NB4 (cell line): ENCODE results near the gene CCDC57.
A peak's percentile ranks its signal among the peaks of the same experiment; 100 is the strongest.

ENCODE experiments used
- DNase-seq: peaks from one replicate; pipeline ENCODE4 v3.0.0; 2010; ENCODE audit warnings: low read depth
- H3K4me3 ChIP-seq: one replicate; pipeline ENCODE4 v1.5.1; 2011; ENCODE audit warnings: mild to moderate bottlenecking, low read depth, low read length, moderate library complexity
- CTCF ChIP-seq: IDR thresholded peaks from one replicate; pipeline ENCODE4 v1.5.1; 2012; ENCODE audit warnings: low read depth, low read length
- MYC ChIP-seq: IDR thresholded peaks from 2 replicates; pipeline ENCODE4 v1.6.1; 2011; ENCODE audit warnings: low read depth, low read length
- POLR2A ChIP-seq: IDR thresholded peaks from 2 replicates; pipeline ENCODE4 v1.6.1; 2011; ENCODE audit warnings: mild to moderate bottlenecking; ENCODE audit not compliant: insufficient read length; ENCODE audit errors: extremely low read depth
- TF ChIP-seq, protein P1 (sequence below): IDR thresholded peaks from 2 replicates; pipeline ENCODE4 v1.6.1; 2011; ENCODE audit warnings: low read depth, low read length

Gene CCDC57

GRCh38 chr17:82238472-82239201 is 26.0 kb upstream of the CCDC57 start:
- peak overlapping the region; percentile 32 for H3K4me3 ChIP-seq
- TF ChIP-seq MYC: no peak
- TF ChIP-seq, protein P1, sequence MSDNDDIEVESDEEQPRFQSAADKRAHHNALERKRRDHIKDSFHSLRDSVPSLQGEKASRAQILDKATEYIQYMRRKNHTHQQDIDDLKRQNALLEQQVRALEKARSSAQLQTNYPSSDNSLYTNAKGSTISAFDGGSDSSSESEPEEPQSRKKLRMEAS: no peak
- no peak for TF ChIP-seq CTCF
- no peak for TF ChIP-seq POLR2A
- peak; percentile 95 for DNase-seq

GRCh38 chr17:82237746-82238471 is 25.3 kb upstream of the CCDC57 start:
- no peak for DNase-seq
- no peak for TF ChIP-seq MYC
- TF ChIP-seq, protein P1: no peak
- TF ChIP-seq POLR2A: no peak
- no peak for TF ChIP-seq CTCF
- H3K4me3 ChIP-seq: peak overlapping the region; percentile 32

- no peak for DNase-seq
- TF ChIP-seq POLR2A (no peak), CTCF (no peak), MYC (no peak)
- TF ChIP-seq, protein P1: no peak
- H3K4me3 ChIP-seq: no peak overlapping the region
Measured at GRCh38 chr17:82237083-82237745, 24.6 kb upstream of the CCDC57 start.

DNA sequence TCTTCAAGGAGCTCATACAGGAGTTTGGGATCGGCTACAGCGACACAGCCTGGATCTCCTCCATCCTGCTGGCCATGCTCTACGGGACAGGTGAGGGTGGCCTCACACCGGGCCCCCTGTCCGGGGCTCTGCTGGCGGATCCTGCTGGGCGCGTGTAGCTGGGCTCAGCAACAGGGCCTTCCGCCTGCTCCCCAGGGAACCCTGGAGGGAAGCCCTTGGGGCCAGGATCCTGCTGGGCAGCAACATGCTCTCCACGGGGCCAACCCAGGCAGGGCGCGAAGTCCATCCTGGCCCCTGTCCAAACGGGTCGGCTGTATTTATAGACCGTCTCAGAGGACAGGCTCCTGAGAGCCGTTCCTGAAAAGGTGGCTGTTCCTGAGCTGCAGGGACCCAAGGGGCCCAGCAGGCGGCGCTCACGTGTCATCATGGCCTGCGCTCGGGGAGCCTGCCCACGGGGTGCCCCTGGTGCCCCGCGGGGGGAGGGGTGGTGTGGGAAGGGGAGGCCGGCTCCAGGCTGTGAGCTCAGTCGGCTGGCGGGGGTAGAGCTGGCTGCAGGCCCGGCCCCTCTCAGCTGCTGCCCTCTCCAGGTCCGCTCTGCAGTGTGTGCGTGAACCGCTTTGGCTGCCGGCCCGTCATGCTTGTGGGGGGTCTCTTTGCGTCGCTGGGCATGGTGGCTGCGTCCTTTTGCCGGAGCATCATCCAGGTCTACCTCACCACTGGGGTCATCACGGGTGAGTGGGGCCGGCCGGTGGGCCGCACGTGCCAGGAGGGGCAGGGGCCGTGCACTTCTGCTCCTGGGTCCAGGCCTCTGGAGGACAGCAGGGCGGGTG is 23.7 kb upstream of the CCDC57 start:
- TF ChIP-seq CTCF: peak; percentile 83
- TF ChIP-seq POLR2A: peak; percentile 14
- TF ChIP-seq, protein P1: peak; percentile 55
- 0 out of 2 replicates have a peak, but pooled peaks have one; percentile 35 for TF ChIP-seq MYC
- DNase-seq: peak; percentile 73
- no peak overlapping the region for H3K4me3 ChIP-seq

DNA sequence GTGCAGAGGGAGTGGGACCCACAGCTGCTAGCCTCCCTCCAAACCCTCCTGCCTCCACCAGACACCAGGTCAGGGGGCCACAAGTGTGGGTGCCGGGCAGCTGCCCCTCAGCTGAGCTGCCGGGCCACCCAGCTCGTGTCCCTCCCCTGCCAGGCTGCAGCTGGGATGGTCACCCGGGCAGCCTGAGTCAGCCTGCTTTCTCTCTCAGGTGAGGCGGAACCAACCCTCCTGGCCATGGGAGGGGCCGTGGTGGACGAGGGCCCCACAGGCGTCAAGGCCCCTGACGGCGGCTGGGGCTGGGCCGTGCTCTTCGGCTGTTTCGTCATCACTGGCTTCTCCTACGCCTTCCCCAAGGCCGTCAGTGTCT is 23.1 kb upstream of the CCDC57 start:
- H3K4me3 ChIP-seq: no peak overlapping the region
- peak; percentile 71 for DNase-seq
- TF ChIP-seq CTCF (no peak), MYC (no peak), POLR2A (no peak)
- TF ChIP-seq, protein P1: no peak
